SW 1271 (cell line): ENCODE data around the gene MGAT2.
A peak's percentile ranks its signal among the peaks of the same experiment; 100 is the strongest.
"Not testable (repeated sequence)": the region's sequence is repeated elsewhere in the genome, so short reads cannot be mapped to it uniquely, and the experiment has no call there.

Experiments used
- DNase-seq, 2 experiments: peaks; one replicate each; lab custom pipeline; 2025; lab: John Stamatoyannopoulos, UW

The MGAT2 gene

GRCh38 chr14:49620182-49621113, at the start of gene MGAT2, which contains the start of gene RPL36AL:
TSS of gene MGAT2 (plus strand) at chr14:49620799. CDS start at chr14:49621269, 470 bp downstream.
TSS of gene RPL36AL (minus strand) at chr14:49620626. CDS start at chr14:49619104, 1,522 bp downstream.
- DNase-seq: peak; percentile 90 to 98

DNA sequence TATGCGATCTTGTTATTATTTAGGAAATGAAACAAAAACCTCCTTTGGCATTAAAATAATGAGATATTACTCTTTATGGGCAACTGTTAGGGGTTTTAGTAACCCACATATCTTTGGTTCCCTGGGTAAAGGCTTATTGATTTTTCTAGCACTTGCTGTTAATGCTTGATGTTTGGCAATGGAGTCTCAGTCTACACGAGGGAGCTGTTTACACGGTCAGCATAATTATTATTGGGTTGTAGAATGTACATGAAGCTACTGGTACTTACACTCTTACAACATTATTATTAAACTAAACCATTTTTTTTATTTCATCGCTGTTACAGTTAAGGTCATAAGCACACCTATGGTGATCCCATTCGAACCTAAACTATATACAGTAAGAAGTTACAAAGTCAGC, 46.6 kb upstream of the MGAT2 start:
- DNase-seq: no peak

GRCh38 chr14:49578141-49578540, 42.5 kb upstream of the MGAT2 start:
- DNase-seq: no peak

DNA sequence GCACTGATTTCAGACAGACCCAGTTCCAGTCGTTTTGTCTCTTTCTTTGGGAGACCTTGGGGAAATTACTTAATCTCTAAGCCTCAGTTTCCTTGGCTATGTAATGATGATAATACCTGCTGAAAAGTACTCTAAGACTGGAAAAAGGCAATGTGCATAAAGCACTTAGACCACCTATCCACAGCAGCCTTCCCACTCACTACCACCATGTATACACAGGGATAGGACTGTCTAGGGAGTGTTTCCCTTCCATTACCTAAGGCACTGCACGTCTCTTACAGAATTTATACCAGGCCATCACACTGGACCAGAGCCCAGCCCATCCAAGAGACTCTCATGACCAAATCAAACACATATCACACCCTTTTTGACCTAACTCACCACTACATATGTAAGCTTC, 40.8 kb upstream of the MGAT2 start:
- DNase-seq: no peak

DNA sequence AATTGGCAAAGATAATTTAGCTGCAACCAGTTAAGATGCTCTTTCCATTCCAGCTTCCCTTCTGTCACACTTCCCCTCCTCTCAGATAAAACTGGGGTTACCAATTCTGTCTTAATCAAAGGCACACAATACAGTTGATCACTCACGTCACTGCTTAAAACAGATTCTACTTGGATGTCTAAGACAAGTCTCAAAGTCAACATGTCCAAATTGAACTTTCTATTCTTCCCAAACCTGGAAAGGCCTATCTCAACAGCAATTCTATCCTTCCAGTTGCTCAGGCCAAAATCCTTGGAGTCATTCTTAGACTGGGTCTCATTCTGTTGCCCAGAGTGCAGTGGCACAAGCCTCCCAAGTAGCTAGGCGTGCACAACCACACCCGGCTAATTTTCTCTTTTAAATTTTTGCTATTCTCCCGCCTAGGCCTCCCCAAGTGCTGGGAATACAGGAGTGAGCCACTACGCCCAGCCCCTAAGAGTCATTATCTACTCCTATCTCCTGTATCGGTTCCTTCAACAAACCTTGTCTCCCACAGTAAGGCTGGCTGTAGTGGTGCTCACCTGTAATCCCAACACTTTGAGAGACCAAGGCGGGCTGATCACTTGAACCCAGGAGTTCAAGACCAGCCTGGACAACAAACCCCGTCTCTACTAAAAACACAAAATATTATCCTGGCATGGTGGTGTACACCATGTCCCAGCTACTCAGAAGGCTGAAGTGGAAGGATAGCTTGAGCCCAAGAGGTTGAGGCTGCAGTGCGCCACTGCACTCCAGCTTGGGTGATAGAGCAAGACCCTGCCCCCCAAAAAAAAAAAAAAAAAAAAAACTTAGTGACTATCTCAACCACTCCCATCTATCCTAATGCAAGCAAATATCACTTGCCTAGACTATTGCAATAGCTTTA, 39.1 kb upstream of the MGAT2 start:
- no peak for DNase-seq

- DNase-seq: no peak
Observed at GRCh38 chr14:49582113-49582977, 38.3 kb upstream of the MGAT2 start.

DNA sequence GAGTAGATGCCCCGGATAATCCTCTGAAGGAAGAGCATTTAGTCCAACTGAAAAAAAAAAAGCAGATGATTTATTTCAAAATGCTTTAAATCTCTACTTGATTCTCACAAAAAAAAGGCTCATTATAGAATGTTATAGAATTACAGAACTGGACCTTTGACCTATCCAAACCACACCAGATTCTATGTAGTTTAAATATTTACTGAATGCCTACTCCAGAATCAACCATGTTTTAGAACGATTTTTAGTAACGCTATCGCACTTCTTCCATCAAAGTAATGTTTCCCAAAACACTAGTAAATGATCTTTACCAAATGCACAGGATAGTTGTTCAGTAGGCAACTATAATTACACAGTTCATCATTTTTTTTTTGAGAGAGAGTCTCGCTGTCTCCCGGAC, 37.0 kb upstream of the MGAT2 start:
- no peak for DNase-seq

DNA sequence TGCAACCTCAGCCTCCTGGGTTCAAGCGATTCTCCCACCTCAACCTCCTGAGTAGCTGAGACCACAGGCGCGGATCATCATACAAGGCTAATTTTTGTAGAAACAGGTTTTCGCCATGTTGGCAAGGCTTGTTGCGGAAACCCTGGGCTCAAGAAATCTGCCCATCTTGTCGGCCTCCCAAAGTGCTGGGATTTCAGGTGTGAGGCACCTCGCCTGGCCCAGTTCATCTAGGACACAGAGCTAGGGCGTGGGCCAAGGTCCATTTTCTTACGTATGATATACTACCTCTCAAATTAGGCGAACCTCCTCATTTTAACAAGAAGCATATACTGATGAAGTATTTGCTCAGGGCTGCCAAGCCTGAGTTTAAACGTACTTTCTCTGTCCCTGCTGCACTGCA, 36.5 kb upstream of the MGAT2 start:
- DNase-seq: no peak

DNA sequence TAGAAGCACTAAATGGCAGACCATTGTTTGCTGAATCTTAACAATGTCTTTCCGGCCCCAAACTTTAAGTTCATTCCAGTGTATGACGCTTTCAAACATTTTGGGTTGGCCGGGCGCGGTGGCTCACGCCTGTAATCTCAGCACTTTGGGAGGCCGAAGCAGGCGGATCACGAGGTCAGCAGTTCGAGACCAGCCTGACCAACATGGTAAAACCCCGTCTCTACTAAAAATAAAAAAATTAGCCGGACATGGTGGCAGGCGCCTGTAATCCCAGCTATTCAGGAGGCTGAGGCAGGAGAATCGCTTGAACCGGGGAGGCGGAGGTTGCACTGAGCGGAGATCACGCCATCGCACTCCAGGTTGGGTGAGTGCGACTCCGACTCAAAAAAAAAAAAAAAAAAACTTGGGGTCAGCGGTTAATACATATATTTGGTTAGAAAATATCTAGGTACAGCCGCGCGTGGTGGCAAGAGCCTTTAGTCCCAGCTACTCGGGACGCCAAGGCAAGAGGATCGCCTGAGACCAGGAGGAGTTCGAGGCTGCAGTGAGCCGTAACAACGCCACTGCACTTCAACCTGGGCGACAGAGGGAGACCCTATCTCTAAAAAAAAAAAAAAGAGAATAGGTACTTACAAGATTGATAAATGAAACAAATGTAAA, 35.5 kb upstream of the MGAT2 start:
- DNase-seq: not testable (repeated sequence)

DNA sequence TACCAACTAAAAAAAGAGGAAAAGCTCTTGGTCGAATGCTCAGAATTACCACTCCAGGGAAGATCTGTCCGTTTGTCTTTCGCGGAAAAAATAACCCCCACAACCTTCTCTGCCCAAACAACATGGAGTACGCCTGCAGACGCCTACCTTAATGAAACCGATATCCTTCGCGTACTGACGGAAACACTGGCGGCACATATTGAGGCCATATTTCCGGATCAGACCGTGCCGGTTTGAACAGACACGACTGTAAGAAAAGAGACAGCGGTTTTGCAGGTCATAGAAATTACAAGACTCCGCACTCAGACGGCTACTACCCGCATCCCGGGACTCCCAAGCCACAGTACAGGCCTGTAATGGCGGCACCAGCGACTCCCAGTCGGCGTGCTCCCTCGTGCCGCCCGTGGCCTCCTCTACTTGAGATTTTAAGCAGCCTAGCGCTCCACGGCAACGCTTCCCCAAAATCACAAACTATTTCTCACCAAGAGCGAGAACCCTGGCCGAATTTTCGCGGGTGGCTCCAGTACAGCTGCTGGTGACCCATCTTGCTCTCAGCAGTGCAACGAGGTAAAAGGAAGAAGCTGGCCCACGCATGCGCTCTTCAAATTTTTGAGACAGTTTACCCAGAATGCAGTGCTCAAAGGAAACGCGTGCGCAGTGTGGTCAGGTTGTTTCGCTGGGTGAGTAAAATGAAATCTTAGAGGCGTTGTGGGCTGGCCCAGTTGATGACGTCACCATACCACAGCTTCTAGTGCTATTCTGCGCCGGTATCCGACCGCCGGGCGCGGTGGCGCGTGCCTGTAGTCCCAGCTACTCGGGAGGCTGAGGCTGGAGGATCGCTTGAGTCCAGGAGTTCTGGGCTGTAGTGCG, 34.6 kb upstream of the MGAT2 start, which contains the start of gene RPS29:
RPS29 (minus strand) TSS at position 578 of the 870 bp plus-strand sequence; CDS start at position 544, 34 bp downstream.
- DNase-seq: peak; percentile 92 to 99

- DNase-seq: peak; percentile 47 to 84
Observed at GRCh38 chr14:49586673-49587460, 33.7 kb upstream of the MGAT2 start.

DNA sequence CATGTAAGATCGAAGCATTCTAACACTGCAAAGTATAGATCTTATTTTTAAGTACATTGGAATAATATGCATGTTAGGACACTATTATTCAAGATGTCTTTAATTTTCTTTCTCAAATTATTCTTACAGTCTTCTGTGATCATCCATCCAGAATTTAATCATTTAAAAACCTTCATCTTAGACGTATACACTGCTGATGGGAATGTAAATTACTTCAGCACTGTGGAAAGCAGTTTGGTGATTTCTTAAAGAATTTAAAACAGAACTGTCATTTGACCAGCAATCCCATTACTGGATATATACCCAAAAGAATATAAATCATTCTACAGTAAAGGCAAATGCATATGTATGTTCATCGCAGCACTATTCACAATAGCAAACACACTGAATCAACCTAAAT, 31.2 kb upstream of the MGAT2 start:
- DNase-seq: no peak

- no peak for DNase-seq
Observed at GRCh38 chr14:49593016-49593415, 27.6 kb upstream of the MGAT2 start.

GRCh38 chr14:49594347-49595091, 26.1 kb upstream of the MGAT2 start:
- peak in 1 of 2 experiments; percentile 27 for DNase-seq

GRCh38 chr14:49598189-49598484, 22.5 kb upstream of the MGAT2 start:
- no peak for DNase-seq

DNA sequence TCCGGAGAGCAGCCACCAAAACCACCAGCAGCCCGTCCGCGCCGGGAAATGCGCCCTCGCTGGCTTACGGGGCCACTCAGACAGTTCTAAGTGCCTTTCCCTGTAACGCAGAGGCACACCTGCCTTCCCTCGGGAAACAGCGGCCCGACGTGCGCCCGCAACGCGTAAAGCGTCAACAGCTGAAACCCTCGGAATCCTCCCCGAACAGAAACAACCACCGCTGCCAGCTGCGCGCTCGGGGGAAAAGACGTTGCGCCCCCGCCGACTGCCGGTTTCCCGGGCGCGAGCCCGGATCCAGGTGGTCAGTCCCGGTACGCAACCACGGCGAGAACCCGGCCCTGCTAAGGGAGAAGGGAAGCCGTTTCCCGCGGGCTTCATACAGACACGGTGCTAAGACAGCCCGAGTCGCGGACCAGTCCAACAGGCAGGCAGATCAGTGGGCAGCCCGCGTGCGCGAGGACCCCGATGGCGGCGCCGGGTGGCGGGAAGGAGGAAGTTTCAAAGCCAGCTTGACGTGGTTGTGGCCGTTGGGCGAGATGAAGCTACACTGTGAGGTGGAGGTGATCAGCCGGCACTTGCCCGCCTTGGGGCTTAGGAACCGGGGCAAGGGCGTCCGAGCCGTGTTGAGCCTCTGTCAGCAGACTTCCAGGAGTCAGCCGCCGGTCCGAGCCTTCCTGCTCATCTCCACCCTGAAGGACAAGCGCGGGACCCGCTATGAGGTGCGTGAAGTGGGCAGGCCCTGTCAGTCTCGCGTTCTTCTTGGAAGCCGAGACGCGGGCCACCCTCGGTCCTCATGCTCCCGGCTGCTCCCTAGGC, 21.9 kb upstream of the MGAT2 start, which contains the start of gene LRR1:
LRR1 (plus strand) TSS at position 456 of the 816 bp plus-strand sequence; CDS start at position 537, 81 bp downstream.
- DNase-seq: peak; percentile 65 to 84

DNA sequence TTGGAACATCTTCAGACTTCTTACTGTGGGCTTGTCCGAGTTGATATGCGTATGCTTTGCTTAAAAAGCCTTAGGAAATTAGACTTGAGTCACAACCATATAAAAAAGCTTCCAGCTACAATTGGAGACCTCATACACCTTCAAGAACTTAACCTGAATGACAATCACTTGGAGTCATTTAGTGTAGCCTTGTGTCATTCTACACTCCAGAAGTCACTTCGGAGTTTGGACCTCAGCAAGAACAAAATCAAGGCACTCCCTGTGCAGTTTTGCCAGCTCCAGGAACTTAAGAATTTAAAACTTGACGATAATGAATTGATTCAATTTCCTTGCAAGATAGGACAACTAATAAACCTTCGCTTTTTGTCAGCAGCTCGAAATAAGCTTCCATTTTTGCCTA, 13.0 kb upstream of the MGAT2 start:
- no peak for DNase-seq

- no peak for DNase-seq
Observed at GRCh38 chr14:49612251-49612650, 8.3 kb upstream of the MGAT2 start.
